ENCODE results near the gene CYP46A1.

CYP46A1 gene

DNA sequence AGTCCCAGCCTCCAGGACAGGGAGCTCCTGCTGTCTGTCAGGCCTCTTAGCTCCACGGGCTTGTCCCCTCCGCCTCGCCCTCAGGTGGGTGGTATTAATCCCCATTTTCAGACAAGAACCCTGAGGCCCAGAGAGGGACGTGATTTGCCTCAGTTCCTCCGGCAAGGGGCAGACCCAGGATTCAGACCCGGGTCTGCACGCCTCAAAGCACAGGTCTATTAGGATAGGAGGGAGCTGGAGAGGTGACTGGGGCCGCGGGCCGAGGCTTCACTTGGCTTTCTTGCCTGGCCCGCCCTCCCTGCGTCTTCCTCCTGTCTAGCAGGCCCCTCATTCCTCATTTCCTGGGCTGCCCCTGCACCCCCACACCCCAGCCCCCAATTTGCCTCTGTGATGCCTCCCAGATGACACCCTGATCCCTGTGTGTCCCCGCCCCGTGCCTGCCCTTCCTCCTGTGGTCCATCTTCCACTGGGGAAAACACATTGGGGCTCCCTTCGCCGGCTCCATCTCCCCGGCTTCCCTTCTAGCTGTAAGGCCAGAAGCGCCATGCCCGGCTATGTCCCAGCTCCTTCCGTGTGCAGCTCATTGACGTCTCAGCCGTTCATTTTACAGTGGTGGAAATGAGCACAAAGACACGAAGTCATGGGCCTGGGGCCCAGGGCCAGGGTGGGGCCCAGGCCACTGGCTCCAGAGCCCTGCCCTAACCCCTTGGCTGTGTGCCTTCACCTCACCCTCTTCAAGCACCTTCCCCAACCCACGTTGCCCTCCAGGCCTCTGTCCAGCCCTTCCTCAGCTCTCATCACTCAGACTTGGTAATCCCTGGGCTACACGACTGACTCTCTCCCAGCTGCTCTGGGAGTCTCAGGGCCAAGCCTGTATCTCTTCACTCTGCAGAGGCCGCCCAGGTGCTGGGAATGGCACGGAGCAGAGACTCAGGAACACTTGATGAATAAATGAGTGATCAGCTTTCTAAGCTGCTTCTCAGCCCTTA lies 15.5 kb upstream of the CYP46A1 start:
- no peak overlapping the region for H3K4me3 ChIP-seq (ENCODE audit: low read length)
- no peak for TF ChIP-seq CTCF (conservative IDR thresholded peaks at IDR 0.05; ENCODE audit: low read length)
- no peak for DNase-seq (ENCODE audit: low read depth)

DNA sequence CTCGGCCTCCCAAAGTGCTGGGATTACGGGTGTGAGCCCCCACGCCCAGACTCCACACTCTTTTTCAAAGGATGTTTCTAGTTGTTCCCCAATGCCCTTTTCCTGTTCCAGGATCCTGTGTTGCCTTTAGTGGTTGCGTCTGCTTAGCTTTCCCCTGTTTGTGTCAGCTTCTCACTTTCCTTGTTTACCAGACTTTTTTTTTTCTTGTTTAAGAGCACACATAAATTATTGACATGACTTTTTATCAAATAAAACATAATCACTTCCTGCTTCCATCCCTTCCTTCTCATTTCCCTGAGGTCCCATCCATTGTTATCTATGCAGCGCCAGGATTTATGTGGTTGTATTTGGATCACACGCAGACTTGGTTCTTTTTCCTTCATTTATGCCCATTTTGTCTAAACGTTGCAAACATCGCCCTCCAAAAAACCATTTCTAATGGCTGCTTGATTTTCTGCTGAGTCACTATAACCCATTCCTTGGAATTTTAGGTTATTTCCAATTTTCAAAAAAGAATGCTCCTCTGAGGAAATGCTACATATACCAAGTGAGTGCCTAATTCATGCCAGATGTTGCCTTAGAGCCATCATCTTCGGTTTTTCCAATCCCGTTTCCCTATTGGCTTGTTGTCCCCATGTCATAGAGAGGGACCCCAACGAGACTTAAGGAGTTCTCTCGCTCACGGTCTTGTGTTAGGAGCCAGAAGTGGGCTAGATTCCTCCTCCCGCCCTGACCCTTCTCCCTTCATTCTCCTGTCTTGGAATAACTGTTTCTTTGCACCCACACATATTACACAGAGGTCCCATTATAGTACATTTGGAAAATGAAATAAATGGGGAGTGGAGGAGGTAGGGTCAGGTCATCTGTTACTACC lies 13.5 kb upstream of the CYP46A1 start:
- no peak for TF ChIP-seq CTCF (conservative IDR thresholded peaks at IDR 0.05; ENCODE audit: low read length)

DNA sequence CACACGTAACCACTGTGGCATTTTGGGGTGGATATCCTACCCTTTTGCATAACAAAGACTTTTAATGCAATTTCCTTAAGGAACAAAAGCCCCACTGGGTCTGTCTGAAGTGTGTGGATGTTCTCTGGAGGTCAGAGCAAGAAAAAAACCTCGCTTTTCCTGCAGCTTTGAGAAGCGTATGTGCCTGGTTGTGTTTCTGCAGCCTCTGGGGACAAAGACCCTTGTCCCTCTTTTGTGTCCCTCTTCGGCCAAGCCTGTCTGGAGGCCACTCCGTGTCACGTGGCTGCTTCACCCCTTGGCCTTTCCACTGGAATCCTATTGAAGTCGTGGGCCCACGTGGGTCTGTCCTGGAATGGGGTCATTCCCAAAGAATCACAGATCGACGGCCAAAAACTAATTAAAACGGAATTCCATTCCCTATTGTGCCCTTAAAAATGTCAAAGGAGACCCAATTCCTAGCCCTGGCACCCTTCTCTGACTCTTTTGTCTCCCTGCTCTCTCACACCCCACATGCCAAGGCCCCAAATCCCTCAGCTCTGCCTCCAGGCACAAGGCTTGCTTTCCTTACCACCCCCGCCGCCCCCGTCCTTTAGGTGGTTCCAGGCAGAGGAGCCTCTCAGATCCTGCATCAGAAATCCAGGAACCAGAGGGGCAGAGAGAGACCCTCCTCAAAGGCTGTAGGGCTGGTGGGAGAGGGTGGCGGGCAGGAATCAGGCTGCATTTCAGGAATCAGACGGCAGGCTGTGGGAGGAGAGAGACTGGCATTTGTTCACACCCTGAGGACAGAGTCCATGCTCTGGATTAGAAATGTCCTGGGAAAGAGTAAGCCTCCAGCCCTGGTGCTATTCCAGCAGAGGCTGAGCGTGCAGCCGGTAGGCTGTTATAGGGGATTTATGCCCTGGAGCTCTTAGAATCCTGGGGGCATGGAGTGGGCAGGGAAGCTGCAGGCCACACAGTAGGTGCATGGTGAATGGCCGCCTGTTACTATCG lies 12.6 kb upstream of the CYP46A1 start:
- no peak for TF ChIP-seq CTCF (conservative IDR thresholded peaks at IDR 0.05; ENCODE audit: low read length)
- H3K4me3 ChIP-seq (ENCODE audit: low read length): no peak overlapping the region
- no peak for DNase-seq (ENCODE audit: low read depth)

More for the DNA sequence above, 13.5 kb upstream of the CYP46A1 start:
- H3K4me3 ChIP-seq (ENCODE audit: low read length): no peak overlapping the region
- DNase-seq (ENCODE audit: low read depth): peak; percentile 37

DNA sequence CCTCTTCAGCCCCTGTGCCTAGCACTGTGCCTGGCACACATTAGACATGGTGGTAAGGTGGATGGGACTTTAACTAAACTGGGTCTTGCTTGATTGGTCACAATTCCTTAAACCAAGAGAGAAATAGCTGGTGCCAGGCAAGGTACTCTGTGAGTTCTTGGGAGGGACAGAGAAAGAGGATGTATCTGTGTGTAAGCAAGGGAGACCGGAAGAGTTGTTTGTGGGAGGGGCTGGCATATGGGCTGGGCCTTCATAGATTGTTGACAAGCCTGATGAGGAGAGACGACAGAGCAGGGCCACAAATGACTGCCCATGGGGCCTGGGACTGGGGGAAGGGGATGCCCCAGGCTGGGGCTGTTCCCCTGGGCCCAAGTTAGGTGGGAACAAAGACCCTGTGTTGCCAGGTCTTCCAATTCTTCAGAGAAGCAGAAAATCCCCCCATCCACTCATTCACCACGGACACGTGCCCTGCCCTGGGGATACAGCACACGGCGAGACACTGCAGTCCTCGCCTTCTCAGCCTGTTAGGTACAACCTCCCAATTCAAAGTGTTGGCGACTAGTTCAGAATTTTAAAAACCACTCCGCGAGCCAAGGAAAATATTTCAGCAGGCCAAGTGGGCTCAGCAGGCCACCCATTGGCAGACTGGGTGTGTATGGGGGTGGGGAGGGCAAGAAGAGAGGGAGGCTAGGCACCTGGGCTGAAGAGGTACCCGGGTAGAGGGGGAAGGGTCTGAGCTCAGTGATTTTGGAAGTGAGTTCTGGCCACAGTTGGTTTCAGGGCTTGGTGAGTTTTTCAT lies 11.4 kb upstream of the CYP46A1 start:
- H3K4me3 ChIP-seq (ENCODE audit: low read length): no peak overlapping the region
- TF ChIP-seq CTCF (conservative IDR thresholded peaks at IDR 0.05; ENCODE audit: low read length): no peak
- no peak for DNase-seq (ENCODE audit: low read depth)

DNA sequence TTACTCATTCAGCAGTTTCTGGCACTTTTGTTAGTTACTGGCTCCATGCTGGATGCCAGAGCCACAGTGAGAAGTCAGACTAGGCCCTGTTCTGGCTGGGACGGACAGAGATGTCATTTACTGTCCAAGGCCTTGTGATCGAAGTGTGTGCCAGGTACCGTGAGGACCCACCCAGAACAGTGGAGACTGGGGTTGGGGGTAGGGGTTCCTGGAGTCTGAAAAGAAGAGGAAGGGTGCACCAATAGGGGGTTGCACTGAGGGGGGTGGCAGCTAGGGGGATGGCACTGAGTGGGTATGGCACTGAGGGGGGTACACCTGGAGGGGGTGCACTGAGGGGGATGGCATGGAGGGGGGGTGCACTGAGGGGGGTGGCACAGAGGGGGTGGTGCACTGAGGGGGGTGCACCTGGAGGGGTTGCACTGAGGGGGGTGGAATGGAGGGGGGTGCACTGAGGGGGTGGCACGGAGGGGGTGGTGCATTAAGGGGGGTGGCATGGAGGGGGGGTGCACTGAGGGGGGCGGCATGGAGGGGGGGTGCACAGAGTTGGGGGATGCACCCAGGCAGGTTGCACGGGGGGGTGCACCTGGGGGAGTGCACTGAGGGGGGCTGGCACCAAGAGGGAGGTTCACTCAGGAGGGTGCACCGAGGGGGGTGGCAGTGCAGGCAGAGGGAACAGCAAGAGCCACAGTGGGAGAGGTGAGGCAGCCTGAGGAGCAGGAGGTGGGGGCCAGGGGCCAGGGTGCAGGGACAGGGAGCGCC lies 10.6 kb upstream of the CYP46A1 start:
- no peak for TF ChIP-seq CTCF (conservative IDR thresholded peaks at IDR 0.05; ENCODE audit: low read length)
- H3K4me3 ChIP-seq (ENCODE audit: low read length): no peak overlapping the region
- DNase-seq (ENCODE audit: low read depth): no peak

Data from AG10803 (cell line).